ENCODE measurements around the gene RNU7-1.

RNU7-1 gene

DNA sequence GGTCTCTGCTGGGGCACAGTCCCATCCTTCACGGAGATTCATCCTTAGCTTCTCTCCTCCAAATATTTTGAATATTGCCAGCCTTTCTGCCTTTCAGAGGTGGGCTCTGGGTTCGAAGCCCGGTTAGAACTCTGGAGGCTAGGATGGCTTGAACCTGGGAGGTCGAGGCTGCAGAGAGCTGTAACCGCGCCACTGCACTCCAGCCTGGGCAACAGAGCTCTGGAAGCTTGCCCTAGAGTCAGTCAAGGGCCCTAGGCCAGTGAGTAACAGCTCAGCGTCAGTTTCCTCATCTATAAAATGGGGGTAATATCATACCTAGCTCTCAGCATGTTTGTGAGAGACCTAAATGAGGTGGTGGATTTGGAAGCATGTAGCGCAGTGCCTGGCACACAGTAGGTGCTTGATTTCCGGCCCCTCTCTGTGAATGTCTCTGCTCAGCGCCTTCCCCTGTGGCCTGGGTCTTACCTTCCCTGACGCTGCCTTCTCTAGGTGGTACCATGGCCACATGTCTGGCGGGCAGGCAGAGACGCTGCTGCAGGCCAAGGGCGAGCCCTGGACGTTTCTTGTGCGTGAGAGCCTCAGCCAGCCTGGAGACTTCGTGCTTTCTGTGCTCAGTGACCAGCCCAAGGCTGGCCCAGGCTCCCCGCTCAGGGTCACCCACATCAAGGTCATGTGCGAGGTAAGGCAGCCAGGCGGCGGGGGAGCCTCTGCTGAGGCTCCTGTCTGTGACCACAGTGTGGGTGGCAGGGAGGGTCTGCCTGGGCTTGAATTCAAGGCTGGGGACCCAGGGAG, 10.9 kb downstream of the RNU7-1 start:
- DNase-seq: no peak

DNA sequence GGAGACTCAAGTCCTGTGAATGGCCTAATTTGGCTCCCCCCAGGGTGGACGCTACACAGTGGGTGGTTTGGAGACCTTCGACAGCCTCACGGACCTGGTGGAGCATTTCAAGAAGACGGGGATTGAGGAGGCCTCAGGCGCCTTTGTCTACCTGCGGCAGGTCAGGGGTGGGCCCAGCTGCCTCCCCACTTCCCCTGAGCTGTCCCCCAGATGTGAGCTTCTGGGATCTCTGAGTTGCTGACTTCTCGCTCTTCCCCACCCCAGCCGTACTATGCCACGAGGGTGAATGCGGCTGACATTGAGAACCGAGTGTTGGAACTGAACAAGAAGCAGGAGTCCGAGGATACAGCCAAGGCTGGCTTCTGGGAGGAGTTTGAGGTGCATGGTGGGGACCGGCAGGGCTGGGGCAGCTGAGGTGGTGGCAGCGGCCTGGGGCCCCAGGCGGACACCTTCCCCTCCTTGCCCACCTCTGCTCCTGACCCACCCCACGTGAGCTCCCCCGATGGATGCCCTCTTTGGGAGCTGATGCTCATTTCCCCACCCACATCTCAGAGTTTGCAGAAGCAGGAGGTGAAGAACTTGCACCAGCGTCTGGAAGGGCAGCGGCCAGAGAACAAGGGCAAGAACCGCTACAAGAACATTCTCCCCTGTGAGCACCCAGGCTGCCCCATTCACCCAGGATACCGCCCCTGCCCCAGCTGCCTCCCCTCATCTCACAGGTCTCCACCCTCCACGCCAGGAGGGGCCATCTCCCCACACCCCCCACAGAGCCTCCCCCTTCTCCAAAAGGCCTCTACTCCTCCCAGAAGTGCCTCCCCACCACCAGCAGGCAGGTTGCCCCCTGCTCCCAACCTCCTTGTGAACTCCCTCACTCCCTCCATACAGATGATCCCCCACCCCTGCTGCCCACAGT, 11.7 kb downstream of the RNU7-1 start:
- no peak for DNase-seq

DNA sequence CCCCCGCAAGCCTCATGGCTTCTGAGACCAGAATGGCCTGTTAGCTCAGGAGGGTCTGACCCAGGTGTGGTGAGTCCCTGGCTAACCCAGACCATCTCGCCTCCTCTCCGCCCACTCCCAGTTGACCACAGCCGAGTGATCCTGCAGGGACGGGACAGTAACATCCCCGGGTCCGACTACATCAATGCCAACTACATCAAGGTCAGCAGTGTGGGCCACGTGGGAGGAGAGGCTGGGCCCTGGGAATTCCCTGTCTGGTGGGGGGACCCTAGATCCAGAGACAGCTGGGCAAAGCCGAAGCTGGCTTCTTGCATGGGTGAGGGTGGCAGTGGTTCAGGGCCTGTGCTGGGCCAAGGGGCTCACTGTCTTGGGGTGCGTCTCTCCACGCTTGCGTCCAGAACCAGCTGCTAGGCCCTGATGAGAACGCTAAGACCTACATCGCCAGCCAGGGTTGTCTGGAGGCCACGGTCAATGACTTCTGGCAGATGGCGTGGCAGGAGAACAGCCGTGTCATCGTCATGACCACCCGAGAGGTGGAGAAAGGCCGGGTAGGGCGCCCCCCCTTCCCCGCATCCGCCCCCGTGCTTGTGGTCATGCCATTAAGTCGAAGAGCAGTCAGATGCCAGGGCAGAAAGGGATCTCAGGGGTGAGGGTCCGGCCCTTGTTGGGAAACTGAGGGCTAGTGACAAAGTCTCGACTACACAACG, 12.6 kb downstream of the RNU7-1 start:
- DNase-seq: peak; percentile 62

DNA sequence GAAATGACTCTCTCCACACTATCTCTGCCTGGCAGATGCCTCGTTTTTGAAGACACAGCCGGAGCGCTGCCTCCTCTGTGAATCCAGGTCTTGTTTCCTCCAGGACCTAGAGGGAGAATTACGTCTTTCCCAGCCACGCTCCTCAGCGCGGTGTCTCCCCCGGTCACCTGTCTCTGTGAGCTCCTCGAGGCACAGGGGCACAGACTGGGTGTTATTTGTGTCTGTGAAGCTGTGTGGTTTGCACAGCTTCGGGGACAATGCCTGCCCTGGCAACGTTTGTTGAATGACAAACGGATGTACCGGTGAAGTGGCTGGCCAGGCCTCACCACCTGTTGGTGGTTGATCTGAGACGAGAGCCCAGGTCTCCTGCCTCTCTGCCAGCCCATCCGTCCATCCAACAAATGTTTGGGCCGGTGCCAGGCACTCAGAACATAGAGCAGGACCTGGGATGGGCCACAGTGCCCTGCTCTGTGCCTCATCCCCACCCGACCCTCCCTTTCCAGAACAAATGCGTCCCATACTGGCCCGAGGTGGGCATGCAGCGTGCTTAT, 13.6 kb downstream of the RNU7-1 start:
- no peak for DNase-seq

DNA sequence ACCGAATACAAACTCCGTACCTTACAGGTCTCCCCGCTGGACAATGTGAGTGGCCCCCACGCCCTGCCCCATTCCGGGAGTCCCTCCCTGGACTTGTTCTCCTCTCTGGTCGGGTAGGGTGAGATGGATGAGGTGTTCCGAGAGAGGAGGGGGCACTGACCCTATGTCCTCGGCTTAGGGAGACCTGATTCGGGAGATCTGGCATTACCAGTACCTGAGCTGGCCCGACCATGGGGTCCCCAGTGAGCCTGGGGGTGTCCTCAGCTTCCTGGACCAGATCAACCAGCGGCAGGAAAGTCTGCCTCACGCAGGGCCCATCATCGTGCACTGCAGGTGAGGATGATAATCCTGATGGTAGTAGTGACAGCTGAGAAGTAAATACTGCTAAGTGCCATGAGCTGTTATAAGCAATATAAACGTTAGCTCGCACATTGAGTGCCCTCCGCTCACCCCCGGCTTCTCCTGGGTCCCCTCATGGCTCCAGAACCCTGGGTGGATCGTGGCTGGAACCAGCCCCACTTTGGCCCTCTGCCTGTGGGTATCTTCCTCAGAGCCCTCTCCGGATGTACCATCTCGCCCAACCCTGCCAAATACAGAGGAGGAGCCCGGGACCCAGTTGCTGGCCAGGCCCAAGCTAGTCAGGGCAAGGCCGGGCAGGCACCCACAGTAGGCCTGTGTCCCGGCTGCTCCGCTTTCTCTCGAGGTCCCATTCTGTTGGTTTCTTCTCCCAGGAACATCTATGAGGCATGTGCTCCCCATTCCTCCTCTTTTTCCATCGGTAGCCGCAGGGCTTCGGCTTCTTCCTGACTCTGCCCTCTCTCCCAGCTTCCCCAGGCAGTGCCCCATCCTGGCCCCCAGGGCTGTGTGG, 14.4 kb downstream of the RNU7-1 start:
- DNase-seq: no peak

DNA sequence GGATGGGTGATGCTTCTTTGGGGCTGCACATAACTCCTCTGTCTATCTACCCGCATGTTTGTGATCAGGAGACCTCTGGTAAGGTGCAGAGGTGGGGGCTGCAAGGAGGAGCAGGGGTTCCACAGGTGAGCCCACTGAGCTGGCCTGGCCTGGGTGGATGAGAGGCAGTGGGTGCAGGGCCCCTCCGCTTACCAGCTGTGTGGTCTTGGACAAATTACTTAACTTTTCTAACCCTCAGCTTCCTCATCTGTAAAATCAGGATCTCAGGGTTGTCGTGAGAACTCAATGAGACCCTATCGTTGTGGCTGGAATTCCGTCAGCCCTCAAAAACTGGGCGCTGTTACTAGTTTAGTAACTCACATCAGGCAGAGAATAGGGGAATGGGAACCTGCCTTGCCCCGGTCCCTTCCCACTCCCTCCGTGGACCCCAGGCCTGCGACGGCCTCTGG, 15.0 kb downstream of the RNU7-1 start:
- DNase-seq: no peak

DNA sequence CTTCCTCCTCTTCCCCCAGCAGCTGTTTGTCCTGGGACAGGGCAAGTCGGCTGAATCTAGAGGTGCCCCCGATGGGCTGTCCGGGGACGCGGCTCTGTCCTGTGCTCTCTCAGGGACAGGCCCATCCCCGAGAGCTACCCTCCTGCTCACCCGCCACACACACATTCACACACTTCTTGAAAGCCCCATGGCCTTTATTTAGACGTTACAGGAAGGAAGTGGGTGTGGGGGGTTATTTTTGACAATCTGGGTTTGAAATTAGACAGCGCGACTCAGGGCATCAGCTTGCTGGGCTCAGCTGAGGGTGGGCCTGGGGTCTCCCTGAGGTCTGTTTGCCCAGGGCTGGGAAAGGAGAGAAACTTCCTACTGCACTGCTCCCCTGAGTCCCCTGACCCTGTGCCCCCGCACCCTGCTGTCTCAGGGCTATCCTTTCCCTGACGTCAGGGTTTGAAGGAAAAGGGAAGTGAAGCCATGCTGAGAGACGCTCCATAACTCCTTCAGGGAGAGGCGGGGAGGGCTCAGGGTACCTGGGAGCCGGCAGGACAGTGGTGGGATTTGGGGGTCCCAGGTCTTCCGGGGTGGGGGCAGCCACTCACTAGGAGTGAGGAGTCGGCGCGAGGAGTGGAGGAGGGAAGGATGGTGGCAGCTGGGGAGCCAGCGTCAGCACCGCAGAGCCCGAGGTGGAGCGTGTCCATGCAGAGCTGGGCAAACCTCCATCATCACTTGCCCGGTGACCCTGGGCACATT, 15.6 kb downstream of the RNU7-1 start:
- peak; percentile 37 for DNase-seq

DNA sequence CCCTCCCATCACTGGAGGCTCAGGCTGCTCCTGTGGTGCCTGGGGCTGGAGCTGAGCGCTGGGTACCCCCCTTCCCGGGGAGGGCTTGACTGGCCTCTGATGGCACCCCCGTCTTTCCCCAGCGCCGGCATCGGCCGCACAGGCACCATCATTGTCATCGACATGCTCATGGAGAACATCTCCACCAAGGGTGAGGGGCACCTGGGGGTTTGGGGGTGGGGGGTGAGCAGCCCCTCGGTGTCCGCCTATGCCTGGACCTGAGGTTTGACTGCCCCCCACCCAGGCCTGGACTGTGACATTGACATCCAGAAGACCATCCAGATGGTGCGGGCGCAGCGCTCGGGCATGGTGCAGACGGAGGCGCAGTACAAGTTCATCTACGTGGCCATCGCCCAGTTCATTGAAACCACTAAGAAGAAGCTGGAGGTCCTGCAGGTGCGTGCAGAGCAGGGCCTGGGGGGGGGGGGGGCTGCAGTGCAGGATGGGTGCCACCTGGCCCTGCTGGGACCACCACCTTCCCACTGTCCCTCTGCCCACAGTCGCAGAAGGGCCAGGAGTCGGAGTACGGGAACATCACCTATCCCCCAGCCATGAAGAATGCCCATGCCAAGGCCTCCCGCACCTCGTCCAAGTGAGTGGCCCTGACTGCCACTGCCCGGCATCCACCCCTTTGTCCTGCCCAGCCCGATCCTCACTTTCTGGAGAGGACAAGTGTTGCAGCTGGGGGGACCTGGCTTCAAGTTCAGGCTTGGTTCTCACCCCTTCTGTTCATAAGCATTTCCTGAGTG, 16.4 kb downstream of the RNU7-1 start:
- DNase-seq: no peak

DNA sequence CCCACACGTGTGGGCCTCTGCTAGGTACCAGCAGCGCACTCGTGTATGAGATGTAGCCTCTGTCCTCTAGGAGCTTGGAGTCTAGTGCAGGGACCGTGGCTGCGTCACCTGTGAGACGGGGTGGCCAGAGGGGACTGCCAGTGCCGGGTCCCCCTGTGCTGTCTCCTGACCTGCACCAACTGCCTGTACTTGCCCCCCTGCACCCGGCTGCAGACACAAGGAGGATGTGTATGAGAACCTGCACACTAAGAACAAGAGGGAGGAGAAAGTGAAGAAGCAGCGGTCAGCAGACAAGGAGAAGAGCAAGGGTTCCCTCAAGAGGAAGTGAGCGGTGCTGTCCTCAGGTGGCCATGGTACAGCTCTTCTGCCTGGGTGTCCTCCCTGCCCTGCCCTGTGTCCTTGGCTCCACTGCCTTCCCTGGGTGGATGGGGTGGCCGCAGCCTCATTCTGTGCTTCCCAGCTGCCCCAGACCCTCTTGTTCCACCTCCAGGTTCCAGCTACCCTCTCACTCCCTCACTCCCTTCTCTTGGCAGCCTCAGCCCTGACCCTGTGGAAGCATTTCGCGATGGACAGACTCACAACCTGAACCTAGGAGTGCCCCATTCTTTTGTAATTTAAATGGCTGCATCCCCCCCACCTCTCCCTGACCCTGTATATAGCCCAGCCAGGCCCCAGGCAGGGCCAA, 17.1 kb downstream of the RNU7-1 start:
- DNase-seq: no peak

DNA sequence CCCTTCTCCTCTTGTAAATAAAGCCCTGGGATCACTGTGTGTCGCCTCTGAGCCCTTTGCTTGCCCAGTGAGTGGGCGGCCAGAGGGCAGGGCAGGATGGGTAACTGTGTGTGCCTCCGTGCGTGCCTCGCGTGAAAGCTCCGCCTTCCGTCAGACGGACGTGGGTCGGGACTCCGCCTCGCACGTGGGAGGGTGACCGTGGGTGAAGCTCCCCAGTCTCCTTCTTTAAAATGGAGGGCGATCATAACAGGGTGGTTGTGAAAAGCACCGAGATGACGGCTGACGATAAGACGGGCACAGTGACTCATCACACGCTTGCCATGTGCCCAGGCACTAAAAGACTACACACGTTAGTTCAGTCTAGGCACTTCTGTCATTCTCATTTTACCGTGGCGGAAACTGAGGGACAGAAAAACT, 17.7 kb downstream of the RNU7-1 start:
- peak; percentile 78 for DNase-seq

DNA sequence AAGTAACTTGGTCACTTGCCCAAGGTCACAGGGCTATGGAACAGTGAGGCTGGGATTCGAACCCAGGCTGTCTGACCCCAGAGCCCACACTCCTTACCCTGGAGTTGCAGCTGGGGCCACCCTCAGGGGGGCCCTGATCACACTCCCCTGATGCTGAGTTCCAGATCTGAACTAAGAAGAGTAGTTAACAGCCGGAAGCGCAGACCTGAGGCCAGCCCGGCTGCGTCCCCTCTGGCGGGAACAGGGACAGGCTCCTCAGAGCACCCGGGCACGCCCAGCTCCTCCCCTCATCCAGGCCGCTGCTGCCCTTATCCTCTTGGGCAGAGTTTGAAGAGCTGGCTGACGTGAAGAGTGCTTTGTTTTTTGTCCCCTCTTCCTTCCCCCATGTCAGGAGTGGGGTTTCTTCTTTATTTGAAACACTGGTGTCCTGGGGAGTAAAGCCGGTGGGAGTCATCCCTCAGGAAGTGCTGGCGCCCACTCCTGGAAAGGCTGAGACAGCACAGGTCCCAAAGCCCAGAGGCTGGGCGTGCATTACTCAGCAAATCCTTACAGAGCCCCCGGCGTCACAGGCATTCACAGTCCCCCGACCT, 18.2 kb downstream of the RNU7-1 start:
- no peak for DNase-seq

DNA sequence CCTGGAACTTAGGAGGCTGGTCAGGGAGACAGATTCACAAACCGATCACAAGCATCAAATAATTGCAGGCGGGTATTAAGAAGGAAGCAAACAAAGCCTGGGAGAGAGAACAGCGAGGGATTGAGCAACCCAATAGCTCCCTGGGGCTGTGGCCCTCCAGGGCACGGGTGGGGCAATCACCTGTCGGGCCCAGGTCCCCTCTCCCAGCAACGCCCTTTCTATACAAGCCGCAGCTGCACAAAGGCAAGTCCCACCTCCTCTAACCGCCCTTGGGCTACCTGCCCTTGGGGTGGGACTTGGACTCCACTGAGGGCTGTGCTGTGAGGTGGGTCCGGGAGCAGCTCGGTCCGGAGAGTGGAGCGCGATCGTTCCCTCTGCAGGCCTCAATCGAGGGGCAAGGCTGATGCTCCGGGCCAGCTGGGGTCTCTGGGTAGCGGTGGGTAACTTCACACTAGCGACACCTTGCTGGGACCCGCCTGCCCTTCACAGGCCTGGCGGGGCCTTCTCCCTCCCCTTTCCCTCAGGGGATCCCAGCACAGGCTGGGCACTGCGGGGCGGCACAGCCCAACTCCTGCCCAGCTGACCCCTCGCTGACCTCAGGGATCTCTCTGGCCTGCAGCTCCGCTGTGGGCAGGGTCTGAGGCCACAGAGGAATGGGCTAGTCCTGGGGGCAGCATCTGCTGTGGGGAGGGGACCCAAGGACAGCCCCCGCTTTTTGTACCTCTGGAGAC, 18.8 kb downstream of the RNU7-1 start:
- DNase-seq: no peak

DNA sequence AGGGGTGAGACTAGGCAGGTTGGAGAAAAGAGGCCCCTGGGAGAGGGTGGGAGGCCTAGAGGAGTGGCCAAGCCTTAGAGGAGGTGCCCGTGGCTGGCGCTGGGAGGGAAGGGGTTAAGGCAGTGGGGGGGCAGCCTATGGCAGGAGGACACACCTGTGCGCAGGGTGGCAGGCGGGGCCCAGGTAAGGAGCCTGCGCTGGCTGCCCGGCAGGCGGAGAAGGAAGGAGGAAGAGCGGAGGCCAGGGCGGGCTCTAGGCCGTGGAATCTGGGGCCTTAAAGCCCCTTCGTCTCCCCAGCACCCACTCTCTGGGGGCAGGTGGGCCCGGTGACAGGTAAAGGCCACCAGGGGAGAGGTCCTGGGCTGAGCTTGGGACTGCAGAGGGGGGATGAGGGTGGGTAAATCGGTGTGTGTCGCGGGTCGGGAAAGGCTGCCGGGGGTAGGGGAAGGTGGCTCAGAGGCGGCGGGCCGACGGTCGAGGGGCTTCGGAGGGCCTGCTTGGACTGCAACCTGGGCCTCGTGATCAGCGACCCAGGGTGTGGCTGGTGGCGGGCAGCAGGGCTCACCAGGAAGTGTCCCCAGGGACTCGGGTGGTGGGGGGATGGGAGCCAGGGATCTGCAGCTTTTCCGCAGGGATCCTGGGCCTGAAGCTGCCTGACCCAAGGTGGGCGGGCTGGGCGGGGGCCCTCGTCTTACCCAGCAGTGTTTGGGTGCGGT, 19.6 kb downstream of the RNU7-1 start:
- no peak for DNase-seq

DNA sequence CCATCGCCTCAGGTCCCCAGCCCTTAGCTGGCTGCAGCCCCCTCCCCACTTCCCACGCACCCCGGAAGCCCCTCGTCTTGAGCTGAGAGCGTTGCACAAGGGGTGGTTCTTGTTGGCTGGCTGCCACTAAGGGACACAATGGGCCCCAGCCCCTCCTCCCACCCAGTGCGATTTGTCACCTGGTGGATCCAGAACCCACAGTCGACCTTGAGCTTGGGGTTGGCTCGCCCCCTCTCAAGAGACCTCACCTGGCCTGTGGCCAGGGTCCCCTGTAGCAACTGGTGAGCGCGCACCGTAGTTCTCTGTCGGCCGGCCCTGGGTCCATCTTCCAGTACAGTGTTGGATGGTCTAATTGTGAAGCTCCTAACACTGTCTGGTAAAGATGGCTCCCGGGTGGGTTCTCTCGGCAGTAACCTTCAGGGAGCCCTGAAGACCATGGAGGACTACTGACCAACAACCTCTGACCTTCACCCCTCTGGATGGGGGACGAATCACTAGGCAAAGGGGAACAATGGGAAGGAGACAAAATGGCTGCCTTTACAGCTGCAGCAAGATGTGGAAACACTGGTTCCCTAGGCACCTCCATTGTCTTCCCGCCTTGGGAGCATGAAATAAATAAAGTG, 20.3 kb downstream of the RNU7-1 start:
- DNase-seq: no peak

DNA sequence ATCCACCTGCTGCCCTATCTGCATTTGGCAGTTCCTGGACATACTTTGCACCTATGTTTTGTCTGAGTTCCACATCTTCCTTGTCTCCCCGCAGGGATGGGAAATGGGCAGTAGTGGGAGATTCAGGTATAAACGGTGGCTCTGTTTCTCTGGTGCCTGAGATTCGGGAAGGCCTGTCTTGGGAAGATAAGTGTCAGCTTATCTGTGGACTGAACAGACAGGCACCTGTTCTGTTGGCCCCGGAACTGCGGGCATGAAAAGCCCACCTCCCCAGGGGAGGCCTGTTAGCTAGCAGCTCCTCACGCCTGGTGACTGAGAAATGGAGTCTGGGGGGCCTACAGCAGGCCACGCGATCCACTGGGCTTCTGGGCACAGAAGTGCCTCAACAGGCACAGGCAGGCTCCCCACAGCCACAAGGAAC, 21.0 kb downstream of the RNU7-1 start:
- no peak for DNase-seq

DNA sequence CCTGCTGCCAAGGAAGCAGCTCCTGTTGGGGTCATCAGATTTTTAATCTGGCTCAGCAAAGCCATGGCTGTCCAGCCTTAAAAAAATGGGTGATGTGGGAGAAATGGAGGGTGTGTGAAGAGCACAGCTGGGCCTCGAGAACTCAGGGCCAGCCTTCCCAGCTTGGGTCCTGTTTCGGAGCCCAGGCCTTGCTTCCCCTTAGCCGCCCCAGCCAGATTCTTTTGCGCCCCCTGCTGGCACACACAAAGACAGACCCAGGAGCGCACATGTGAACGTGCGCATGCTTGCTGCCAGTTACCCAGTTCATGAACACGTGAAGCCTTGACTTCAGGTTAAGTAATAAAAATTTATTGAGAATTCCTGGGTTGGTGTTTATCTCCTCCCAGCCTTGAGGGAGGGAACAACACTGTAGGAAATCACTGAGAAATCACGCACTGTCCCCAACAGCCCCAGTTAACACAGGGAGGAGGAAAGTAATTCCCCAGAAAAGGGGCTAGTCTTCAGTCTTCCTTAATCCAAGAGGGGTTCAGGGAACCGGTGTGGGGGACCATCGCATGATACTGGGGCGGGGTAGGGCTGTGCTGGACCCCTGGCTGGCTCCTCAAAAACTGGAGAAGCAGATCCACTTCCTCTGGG, 21.5 kb downstream of the RNU7-1 start:
- DNase-seq: no peak

DNA sequence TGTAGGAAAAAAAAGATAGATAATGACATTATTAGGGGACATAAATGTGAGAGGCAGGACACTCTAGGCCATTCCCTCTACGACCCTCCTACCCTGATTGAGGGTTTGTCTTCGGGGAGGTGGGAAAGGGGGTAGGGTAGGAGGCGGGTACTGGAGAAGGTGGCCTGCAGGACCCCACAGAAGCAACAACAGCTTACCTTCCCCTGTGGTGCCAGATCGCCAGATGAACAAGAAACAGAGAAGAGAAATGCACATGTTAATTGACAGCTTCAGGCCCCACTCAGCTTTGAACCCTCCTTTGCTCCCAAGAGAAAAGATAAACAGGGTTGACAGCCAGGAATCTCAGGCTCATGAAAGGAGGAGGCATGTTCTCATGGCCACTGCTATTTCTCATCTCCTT, 22.1 kb downstream of the RNU7-1 start:
- no peak for DNase-seq

All from activated gamma-delta T cell (primary cell).